Fibroblast of lung (primary cell): ENCODE results near the gene CSF1R. TPM values are rescaled to one million over a fixed set of nuclear protein-coding genes. Genes with fewer than 3 reads are reported as not detected.

ENCODE experiments used
- DNase-seq, 2 donors: peaks; one replicate each; pipeline versions ENCODE4 v3.0.0 to v3.0.0-alpha.2; 2010; ENCODE audit warnings: low read depth in 2 of 2
- H2AFZ ChIP-seq: 2 replicates; pipeline ENCODE4 v1.5.1; 2012; ENCODE audit warnings: low read length, control low read depth, inconsistent platforms
- H3K27ac ChIP-seq: 2 replicates; pipeline ENCODE4 v1.5.1; 2011; ENCODE audit warnings: low read length, control low read depth; ENCODE audit not compliant: insufficient read depth
- H3K27me3 ChIP-seq: 2 replicates; pipeline ENCODE4 v1.5.1; 2011; ENCODE audit warnings: mild to moderate bottlenecking, low read length; ENCODE audit not compliant: control insufficient read depth, insufficient read depth
- H3K36me3 ChIP-seq: 2 replicates; pipeline ENCODE4 v1.5.1; 2011; ENCODE audit warnings: low read length; ENCODE audit not compliant: control insufficient read depth, insufficient read depth
- H3K4me1 ChIP-seq: 2 replicates; pipeline ENCODE4 v1.5.1; 2011; ENCODE audit warnings: low read length; ENCODE audit not compliant: control insufficient read depth, insufficient read depth; ENCODE audit errors: extremely low read depth
- H3K4me2 ChIP-seq: 2 replicates; pipeline ENCODE4 v1.5.1; 2011; ENCODE audit warnings: low read length, control low read depth; ENCODE audit not compliant: insufficient read depth; ENCODE audit errors: extremely low read depth
- H3K4me3 ChIP-seq, 4 experiments: fragments of 200-600 bp in 1 of 4; sonication (generic) in 1 of 4; replicated peaks in 1 of 4; 2 replicates each; pipeline ENCODE4 v1.5.1; 2011 to 2016; ENCODE audit warnings: low read length in 4 of 4, low read depth in 3 of 4, mild to moderate bottlenecking in 3 of 4, control low read depth in 2 of 4, inconsistent platforms in 1 of 4, mixed read lengths in 1 of 4; ENCODE audit not compliant: insufficient read depth in 1 of 4; ENCODE audit errors: control extremely low read depth in 1 of 4
- H3K79me2 ChIP-seq: 2 replicates; pipeline ENCODE4 v1.5.1; 2012; ENCODE audit warnings: mild to moderate bottlenecking, low read length, inconsistent platforms; ENCODE audit not compliant: control insufficient read depth, insufficient read depth
- H3K9ac ChIP-seq: 2 replicates; pipeline ENCODE4 v1.5.1; 2011; ENCODE audit warnings: mild to moderate bottlenecking, low read length, control low read depth; ENCODE audit not compliant: insufficient read depth
- H3K9me3 ChIP-seq: 2 replicates; pipeline ENCODE4 v1.5.1; 2012; ENCODE audit warnings: low read depth, low read length; ENCODE audit not compliant: control insufficient read depth, insufficient read depth
- H4K20me1 ChIP-seq: 2 replicates; pipeline ENCODE4 v1.5.1; 2011; ENCODE audit warnings: low read length; ENCODE audit not compliant: control insufficient read depth, insufficient read depth; ENCODE audit errors: extremely low read depth
- EZH2 ChIP-seq: IDR thresholded peaks from 2 replicates; pipeline ENCODE4 v1.5.1; 2012; ENCODE audit warnings: low read length, control low read depth, mild to moderate bottlenecking; ENCODE audit errors: missing control alignments
- polyA plus RNA-seq, 2 donors: library from polyadenylated mRNA; depleted of rRNA in 1 of 2; stranded (reverse) in 1 of 2; unstranded in 1 of 2; fragments of >200 nt; gene quantifications; 2 replicates each; pipeline ENCODE4 v1.2.1, GENCODE V29; 2011 to 2012; ENCODE audit warnings: missing spikeins in 1 of 2
- total RNA-seq: library from RNA; depleted of rRNA; stranded (reverse); fragments of >200 nt; gene quantifications from 2 replicates; pipeline ENCODE4 v1.2.1, GENCODE V29; 2014
- TF ChIP-seq, protein P1 (sequence below), 2 donors: IDR thresholded peaks in 1 of 2; conservative IDR thresholded peaks in 1 of 2; 1 replicate in 1 of 2; 2 replicates in 1 of 2; pipeline ENCODE4 v1.5.1; 2011 to 2012; ENCODE audit warnings: low read length in 2 of 2, control low read depth in 1 of 2, inconsistent platforms in 1 of 2, low read depth in 1 of 2, mild to moderate bottlenecking in 1 of 2

The CSF1R gene
- total and polyA plus RNA-seq, 2 donors (not counting 1 experiment from before 2014, with no cell fraction given) = 0.07 TPM; not detected in 1

DNA sequence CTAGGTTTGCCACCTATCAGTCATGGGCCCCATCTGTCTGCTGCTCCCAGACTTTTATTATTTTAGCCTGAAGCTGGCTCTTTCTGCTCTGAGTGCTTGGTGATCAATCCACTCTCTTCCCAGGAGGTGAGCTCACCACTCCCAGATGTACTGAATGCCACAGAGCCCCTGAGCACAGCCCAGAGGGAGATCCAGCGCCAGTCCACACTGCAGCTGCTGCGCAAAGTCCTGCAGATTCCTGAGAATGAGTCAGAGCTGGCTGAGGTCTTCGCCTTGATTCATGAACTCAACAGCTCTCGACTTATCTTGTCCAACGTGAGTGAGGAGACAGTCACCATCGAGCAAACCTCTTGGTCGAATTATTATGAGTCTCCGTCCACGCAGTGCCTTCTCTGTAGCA, 49.8 kb downstream of the CSF1R start:
- Histone ChIP-seq H3K36me3 (peaks cover 20% of the 10 kb centered on the region), H4K20me1 (no peaks in the 10 kb centered on the region), H2AFZ (no peak overlapping the region), H3K27me3 (no peaks in the 10 kb centered on the region), H3K9ac (no peak overlapping the region), H3K9me3 (no peaks in the 10 kb centered on the region), H3K27ac (peak overlapping the region; percentile 4), H3K79me2 (no peaks in the 10 kb centered on the region), H3K4me1 (peaks cover 2% of the 10 kb centered on the region), H3K4me3 (no peak overlapping the region), H3K4me2 (no peak overlapping the region)
- no peak for TF ChIP-seq EZH2
- TF ChIP-seq, protein P1, sequence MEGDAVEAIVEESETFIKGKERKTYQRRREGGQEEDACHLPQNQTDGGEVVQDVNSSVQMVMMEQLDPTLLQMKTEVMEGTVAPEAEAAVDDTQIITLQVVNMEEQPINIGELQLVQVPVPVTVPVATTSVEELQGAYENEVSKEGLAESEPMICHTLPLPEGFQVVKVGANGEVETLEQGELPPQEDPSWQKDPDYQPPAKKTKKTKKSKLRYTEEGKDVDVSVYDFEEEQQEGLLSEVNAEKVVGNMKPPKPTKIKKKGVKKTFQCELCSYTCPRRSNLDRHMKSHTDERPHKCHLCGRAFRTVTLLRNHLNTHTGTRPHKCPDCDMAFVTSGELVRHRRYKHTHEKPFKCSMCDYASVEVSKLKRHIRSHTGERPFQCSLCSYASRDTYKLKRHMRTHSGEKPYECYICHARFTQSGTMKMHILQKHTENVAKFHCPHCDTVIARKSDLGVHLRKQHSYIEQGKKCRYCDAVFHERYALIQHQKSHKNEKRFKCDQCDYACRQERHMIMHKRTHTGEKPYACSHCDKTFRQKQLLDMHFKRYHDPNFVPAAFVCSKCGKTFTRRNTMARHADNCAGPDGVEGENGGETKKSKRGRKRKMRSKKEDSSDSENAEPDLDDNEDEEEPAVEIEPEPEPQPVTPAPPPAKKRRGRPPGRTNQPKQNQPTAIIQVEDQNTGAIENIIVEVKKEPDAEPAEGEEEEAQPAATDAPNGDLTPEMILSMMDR (conservative IDR thresholded peaks at IDR 0.05 in 1 of 2, IDR thresholded peaks at IDR 0.05 in 1 of 2; ENCODE audit: low read depth in 1 of 2, low read length in 2 of 2) = no peak
- peak; percentile 91 to 100 for DNase-seq

DNA sequence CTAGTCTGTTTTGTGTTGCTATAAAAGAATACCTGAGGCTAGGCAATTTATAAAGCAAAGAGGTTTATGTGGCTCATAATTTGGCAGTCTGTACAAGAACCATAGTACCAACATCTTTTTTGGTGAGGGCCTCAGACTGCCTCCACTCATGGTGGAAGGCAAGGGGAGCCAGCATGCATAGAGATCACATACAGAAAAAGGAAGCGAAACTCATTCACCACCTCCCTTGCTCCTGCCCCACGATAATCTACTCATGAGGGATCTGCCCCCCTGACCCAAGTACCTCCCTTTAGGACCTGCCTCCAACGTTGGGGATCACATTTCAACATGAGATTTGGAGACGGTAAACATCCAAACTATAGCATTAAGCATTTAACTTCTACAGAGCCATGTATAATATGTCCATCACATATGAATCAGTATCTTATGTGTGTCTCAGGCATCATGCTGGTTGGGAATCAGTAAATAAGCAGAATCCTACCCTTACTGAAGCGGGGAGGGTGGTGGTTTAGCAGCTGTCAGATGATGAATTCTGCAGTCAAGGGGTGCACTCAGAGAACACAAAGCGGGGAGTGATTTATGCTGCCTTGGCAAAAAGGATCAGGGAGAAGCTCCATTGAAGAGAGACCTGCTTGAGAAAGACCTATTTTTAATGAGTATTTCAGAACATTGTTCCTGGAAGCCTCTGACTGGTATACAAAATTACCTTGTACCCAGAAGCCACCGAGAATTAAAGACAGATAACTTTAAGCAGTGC, 51.0 kb downstream of the CSF1R start:
- no peak overlapping the region for H3K4me2 ChIP-seq
- no peak overlapping the region for H2AFZ ChIP-seq
- no peaks in the 10 kb centered on the region for H3K27me3 ChIP-seq
- H3K79me2 ChIP-seq = no peaks in the 10 kb centered on the region
- H3K9ac ChIP-seq = no peak overlapping the region
- H3K27ac ChIP-seq = no peak overlapping the region
- no peaks in the 10 kb centered on the region for H3K9me3 ChIP-seq
- peaks cover 18% of the 10 kb centered on the region for H3K36me3 ChIP-seq
- TF ChIP-seq, protein P1 (conservative IDR thresholded peaks at IDR 0.05 in 1 of 2, IDR thresholded peaks at IDR 0.05 in 1 of 2; ENCODE audit: low read depth in 1 of 2, low read length in 2 of 2) = no peak
- TF ChIP-seq EZH2 = no peak
- no peak overlapping the region for H3K4me3 ChIP-seq
- peaks cover 2% of the 10 kb centered on the region for H3K4me1 ChIP-seq
- no peak for DNase-seq
- no peaks in the 10 kb centered on the region for H4K20me1 ChIP-seq

DNA sequence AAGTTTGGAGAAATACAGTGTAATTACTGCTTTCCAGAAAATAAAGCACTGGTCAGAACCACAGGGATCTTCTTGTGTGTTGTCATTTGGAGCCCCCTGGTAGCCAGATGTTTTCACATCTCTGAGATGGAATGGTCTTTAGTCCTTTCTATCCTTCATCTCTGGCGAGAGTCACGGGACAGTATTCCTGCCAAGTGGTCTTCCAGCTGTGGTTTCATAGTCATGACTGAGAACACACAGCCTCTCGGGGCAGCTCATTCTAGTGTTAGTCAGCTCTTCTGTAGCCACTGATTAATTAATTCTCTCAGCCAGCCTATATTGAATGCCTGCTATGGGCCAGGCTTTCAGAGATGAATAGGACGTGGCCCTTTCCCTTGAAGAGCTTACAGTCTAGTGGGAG, 51.7 kb downstream of the CSF1R start:
- no peak overlapping the region for H3K4me3 ChIP-seq
- H3K27ac ChIP-seq = no peak overlapping the region
- no peaks in the 10 kb centered on the region for H4K20me1 ChIP-seq
- no peak overlapping the region for H3K9ac ChIP-seq
- no peak overlapping the region for H2AFZ ChIP-seq
- TF ChIP-seq, protein P1 (conservative IDR thresholded peaks at IDR 0.05 in 1 of 2, IDR thresholded peaks at IDR 0.05 in 1 of 2; ENCODE audit: low read depth in 1 of 2, low read length in 2 of 2) = no peak
- no peak for TF ChIP-seq EZH2
- H3K4me1 ChIP-seq = peaks cover 2% of the 10 kb centered on the region
- H3K36me3 ChIP-seq = peaks cover 18% of the 10 kb centered on the region
- peak; percentile 93 to 95 for DNase-seq
- H3K9me3 ChIP-seq = no peaks in the 10 kb centered on the region
- no peaks in the 10 kb centered on the region for H3K27me3 ChIP-seq
- no peaks in the 10 kb centered on the region for H3K79me2 ChIP-seq
- H3K4me2 ChIP-seq = no peak overlapping the region
